ENCODE data around the gene SDK1. TPM values are rescaled to one million over a fixed set of nuclear protein-coding genes. Genes with fewer than 3 reads are reported as not detected.

Gene SDK1
- total RNA-seq, 1 donor: 0.36 TPM

GRCh38 chr7:4225361-4225771 is 924.3 kb downstream of the SDK1 start:
- H3K27me3 ChIP-seq (ENCODE audit: insufficient read depth, low read length): no peaks in the 10 kb centered on the region
- no peak overlapping the region for H3K4me3 ChIP-seq (ENCODE audit: insufficient read depth, low read length)
- no peak for DNase-seq (ENCODE audit: insufficient read length, low spot score, missing footprints)
- H4K20me1 ChIP-seq (ENCODE audit: insufficient read depth, low read length): no peaks in the 10 kb centered on the region
- H3K27ac ChIP-seq (ENCODE audit: low read depth, low read length): no peak overlapping the region
- no peaks in the 10 kb centered on the region for H3K79me2 ChIP-seq (ENCODE audit: insufficient read depth, low read length)
- no peak for TF ChIP-seq CTCF (IDR thresholded peaks at IDR 0.05; ENCODE audit: extremely low read depth, low read depth, low read length)
- no peaks in the 10 kb centered on the region for H3K9me3 ChIP-seq (ENCODE audit: low read depth, low read length)
- H3K36me3 ChIP-seq (ENCODE audit: insufficient read depth, low read length): no peaks in the 10 kb centered on the region
- H3K4me1 ChIP-seq (ENCODE audit: insufficient read depth, low read length): no peaks in the 10 kb centered on the region
- no peak overlapping the region for H2AFZ ChIP-seq (ENCODE audit: low read length)
- no peak overlapping the region for H3K4me2 ChIP-seq (ENCODE audit: insufficient read depth, low read length)

DNA sequence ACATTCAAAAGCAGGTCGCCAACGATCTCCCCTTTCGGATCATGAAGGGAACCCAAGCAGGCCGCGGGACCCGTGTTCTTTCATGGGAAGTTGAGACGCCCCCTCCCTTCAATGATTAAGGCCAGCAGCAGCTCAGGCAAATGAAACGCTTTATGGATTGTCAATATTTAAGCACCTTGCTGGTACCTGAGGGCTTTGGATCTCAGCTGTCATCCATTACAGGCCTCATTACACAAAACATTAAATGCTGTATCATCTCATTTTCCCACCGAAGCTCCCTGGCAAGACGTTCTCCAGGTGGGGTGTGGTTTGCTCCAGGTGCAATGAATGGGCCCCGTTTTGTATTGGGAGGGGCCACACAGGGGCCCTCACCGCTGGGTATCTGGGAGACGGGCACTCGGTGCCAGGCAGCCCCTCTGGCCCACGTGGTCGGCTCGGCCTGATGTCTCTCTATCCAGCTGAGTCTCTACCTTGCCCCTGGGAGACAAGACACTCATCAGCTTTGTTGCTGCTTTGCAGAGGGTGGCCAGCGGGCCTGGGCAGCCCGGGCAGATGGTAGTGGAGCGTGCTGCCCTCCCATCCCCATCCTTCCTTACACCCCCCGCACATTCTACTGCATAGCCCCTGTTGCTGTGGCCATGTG is 925.0 kb downstream of the SDK1 start:
- Histone ChIP-seq H3K4me1 (ENCODE audit: insufficient read depth, low read length) (no peaks in the 10 kb centered on the region), H2AFZ (ENCODE audit: low read length) (no peak overlapping the region), H3K27ac (ENCODE audit: low read depth, low read length) (no peak overlapping the region), H3K4me3 (ENCODE audit: insufficient read depth, low read length) (no peak overlapping the region), H3K79me2 (ENCODE audit: insufficient read depth, low read length) (no peaks in the 10 kb centered on the region), H3K27me3 (ENCODE audit: insufficient read depth, low read length) (no peaks in the 10 kb centered on the region), H4K20me1 (ENCODE audit: insufficient read depth, low read length) (no peaks in the 10 kb centered on the region), H3K9me3 (ENCODE audit: low read depth, low read length) (no peaks in the 10 kb centered on the region), H3K4me2 (ENCODE audit: insufficient read depth, low read length) (no peak overlapping the region), H3K36me3 (ENCODE audit: insufficient read depth, low read length) (no peaks in the 10 kb centered on the region)
- DNase-seq (ENCODE audit: insufficient read length, low spot score, missing footprints): peak; percentile 37
- TF ChIP-seq CTCF (IDR thresholded peaks at IDR 0.05; ENCODE audit: extremely low read depth, low read depth, low read length): no peak

- Histone ChIP-seq H3K9me3 (ENCODE audit: low read depth, low read length) (no peaks in the 10 kb centered on the region), H3K4me2 (ENCODE audit: insufficient read depth, low read length) (no peak overlapping the region), H3K4me3 (ENCODE audit: insufficient read depth, low read length) (no peak overlapping the region), H2AFZ (ENCODE audit: low read length) (no peak overlapping the region), H3K79me2 (ENCODE audit: insufficient read depth, low read length) (no peaks in the 10 kb centered on the region), H3K36me3 (ENCODE audit: insufficient read depth, low read length) (no peaks in the 10 kb centered on the region), H4K20me1 (ENCODE audit: insufficient read depth, low read length) (no peaks in the 10 kb centered on the region), H3K27ac (ENCODE audit: low read depth, low read length) (no peak overlapping the region), H3K4me1 (ENCODE audit: insufficient read depth, low read length) (no peaks in the 10 kb centered on the region), H3K27me3 (ENCODE audit: insufficient read depth, low read length) (no peaks in the 10 kb centered on the region)
- DNase-seq (ENCODE audit: insufficient read length, low spot score, missing footprints): no peak
- TF ChIP-seq CTCF (IDR thresholded peaks at IDR 0.05; ENCODE audit: extremely low read depth, low read depth, low read length): no peak
These were observed 925.5 kb downstream of the SDK1 start for GRCh38 chr7:4226524-4226882.

DNA sequence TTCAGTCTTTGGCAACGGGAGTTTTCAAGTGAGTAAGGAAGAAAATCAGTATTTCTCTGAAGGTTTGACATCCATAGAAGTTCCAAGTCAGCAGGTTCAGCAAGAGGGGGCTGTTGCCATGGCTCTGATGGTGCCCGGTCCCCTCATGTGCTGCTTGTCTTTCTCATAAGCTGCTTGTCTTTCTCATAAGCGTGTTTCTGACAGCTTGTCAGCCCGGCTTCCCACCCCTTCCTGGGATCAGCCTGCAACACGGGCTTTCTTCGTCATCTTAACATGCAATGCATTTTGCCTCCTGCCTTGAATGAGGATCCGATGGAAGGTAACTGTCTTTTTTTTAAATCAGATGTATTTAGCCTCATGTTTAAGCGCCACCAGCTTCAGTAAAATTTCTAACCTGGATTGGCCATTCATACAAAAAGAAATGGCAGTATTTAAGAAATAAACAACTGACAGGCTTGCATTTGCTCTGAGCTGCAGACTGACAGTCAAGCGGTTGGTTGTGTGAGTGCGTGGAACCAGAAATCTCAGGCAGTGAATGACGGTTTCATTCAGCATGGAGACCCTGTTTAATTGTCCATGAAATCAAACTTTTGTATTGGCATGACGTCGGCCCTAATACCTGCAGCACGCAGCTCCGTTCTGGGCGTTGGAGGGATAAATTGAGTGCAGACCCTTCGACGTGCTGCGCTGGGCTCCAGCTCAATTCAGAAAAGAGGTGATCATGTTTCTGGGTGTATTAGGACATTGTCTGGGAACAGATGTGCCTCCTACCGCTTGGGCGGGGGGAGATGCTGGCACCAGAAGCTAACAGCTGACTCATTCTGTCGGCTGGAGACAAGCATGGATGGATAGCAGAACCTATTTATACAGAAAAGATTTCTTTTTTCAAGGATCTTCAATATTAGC is 926.3 kb downstream of the SDK1 start:
- Histone ChIP-seq H3K4me2 (ENCODE audit: insufficient read depth, low read length) (no peak overlapping the region), H3K36me3 (ENCODE audit: insufficient read depth, low read length) (no peaks in the 10 kb centered on the region), H4K20me1 (ENCODE audit: insufficient read depth, low read length) (no peaks in the 10 kb centered on the region), H3K4me1 (ENCODE audit: insufficient read depth, low read length) (no peaks in the 10 kb centered on the region), H3K4me3 (ENCODE audit: insufficient read depth, low read length) (no peak overlapping the region), H3K9me3 (ENCODE audit: low read depth, low read length) (no peaks in the 10 kb centered on the region), H3K79me2 (ENCODE audit: insufficient read depth, low read length) (no peaks in the 10 kb centered on the region), H3K27ac (ENCODE audit: low read depth, low read length) (no peak overlapping the region), H3K27me3 (ENCODE audit: insufficient read depth, low read length) (no peaks in the 10 kb centered on the region), H2AFZ (ENCODE audit: low read length) (no peak overlapping the region)
- no peak for TF ChIP-seq CTCF (IDR thresholded peaks at IDR 0.05; ENCODE audit: extremely low read depth, low read depth, low read length)
- peak; percentile 10 for DNase-seq (ENCODE audit: insufficient read length, low spot score, missing footprints)

Measured in osteoblast (primary cell).